IPS-18c (cell line): Measurements from ENCODE around the gene ZDHHC23.

ENCODE experiments used
- H3K4me3 ChIP-seq: 2 replicates; pipeline ENCODE4 v1.7.0; 2013; ENCODE audit warnings: low read depth, mild to moderate bottlenecking, low read length, moderate library complexity; ENCODE audit not compliant: insufficient read depth
- H3K9me3 ChIP-seq: one replicate; pipeline ENCODE4 v1.6.1; 2013; ENCODE audit warnings: mild to moderate bottlenecking, low read length, moderate library complexity; ENCODE audit not compliant: control insufficient read depth, insufficient read depth

ZDHHC23 gene

GRCh38 chr3:113979916-113980315 is 32.1 kb downstream of the ZDHHC23 start:
- Histone ChIP-seq H3K9me3 (no peaks in the 10 kb centered on the region), H3K4me3 (no peak overlapping the region)

DNA sequence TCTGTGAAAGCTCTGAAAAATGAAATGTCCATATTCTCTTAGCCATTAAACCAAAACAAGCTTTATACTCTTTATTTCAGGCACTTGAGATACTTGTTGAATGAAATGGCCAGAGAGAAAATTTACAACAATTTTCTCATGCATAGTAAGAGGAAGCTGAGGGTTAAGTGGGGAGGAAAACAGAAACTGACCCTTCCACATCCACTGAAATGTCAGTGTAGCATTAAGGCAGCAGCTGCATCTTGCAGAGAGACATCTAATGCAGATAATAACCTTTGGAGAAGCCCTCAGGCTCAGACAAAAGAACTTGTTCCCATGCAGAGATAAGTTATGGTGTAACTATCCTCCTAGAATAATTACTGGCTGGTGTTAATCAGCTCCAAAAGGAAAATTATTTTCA is 34.0 kb downstream of the ZDHHC23 start:
- Histone ChIP-seq H3K4me3 (no peak overlapping the region), H3K9me3 (no peaks in the 10 kb centered on the region)

DNA sequence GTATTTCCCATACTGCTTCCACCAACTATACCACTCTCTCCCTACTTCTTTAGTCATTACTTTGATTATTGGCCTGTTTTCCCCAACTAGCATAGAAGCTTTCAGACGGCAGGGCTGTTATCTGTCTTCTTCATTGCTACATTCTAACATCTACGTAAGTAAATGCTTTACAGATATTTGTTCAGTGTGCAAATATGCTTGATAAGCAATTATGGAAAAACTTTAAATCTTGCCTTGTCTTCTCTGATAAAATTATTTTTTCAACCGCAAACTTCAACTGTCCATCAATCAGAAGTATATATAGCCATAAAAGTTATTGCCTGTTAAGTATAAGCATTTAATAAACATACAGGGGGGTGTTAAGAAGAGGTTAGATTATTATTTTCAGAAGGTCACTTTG is 35.7 kb downstream of the ZDHHC23 start:
- Histone ChIP-seq H3K4me3 (no peak overlapping the region), H3K9me3 (no peaks in the 10 kb centered on the region)

- Histone ChIP-seq H3K4me3 (no peak overlapping the region), H3K9me3 (no peaks in the 10 kb centered on the region)
Observed at GRCh38 chr3:113985541-113985940, 37.7 kb downstream of the ZDHHC23 start.

GRCh38 chr3:114005481-114005880 is 57.7 kb downstream of the ZDHHC23 start:
- Histone ChIP-seq H3K4me3 (no peak overlapping the region), H3K9me3 (no peaks in the 10 kb centered on the region)

DNA sequence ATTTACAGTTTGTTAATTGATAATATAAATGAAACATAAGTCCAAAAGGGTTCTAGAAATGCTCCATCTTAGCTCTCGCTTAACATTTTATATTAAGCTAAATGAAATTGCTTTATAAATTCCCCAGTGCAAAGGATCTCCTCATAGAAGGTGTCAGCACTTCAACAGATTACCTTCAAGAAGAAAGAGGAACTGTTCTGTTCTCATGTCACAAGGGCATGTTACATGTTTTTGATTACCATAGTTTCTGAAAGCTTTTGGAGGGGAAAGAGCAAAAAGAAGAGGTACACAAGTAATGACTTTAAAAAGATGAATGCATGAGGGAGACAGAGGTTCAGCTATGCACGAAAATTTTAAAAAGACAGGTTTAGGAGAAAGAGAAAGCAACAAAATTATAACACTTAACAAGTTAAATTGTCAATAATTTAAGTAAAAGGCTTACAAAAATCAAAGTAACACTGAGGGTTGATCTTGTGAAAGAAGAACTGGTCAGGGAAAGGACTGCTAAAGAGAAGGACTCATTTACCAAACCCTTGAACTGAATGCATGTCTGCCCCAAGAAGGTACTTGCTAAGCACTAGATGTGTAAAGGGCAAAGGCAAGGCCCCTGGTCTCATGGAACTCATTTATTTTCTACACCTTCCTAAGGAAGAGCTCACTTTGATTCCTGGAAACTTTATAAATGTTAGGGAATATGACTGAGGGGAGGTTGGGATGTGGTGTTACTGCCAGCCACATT is 63.4 kb downstream of the ZDHHC23 start:
- Histone ChIP-seq H3K4me3 (no peak overlapping the region), H3K9me3 (no peaks in the 10 kb centered on the region)
